HepG2 (cell line): ENCODE data around the gene MRPL43. TPM values are rescaled to one million over a fixed set of nuclear protein-coding genes. Genes with fewer than 3 reads are reported as not detected.

Experiments
- FOXK1 ChIP-seq: sonication (generic); formaldehyde crosslinking; IDR thresholded peaks from 2 replicates; pipeline ENCODE4 v1.4.0; 2020; ENCODE audit warnings: low read depth, missing genetic modification reagents, borderline replicate concordance
- FOXP1 ChIP-seq, 2 experiments: fragments of 450-650 bp in 1 of 2; IDR thresholded peaks; 2 replicates each; pipeline ENCODE4 v1.6.1; 2017 to 2018; ENCODE audit warnings: antibody characterized with exemption in 1 of 2
- HNF1A ChIP-seq, 2 experiments: sonication (generic) in 1 of 2; formaldehyde crosslinking in 1 of 2; IDR thresholded peaks; 2 replicates each; pipeline versions ENCODE4 v1.4.0 to v1.6.1; 2016 to 2020; ENCODE audit warnings: borderline replicate concordance in 1 of 2, low read depth in 1 of 2, mild to moderate bottlenecking in 1 of 2, missing genetic modification reagents in 1 of 2
- TBX3 ChIP-seq: fragments of 450-650 bp; IDR thresholded peaks from 2 replicates; pipeline ENCODE4 v1.6.1; 2017; ENCODE audit warnings: antibody characterized with exemption, mild to moderate bottlenecking, inconsistent platforms, borderline replicate concordance
- YEATS2 ChIP-seq: sonication (generic); formaldehyde crosslinking; IDR thresholded peaks from 2 replicates; pipeline ENCODE4 v1.4.0; 2020; ENCODE audit warnings: missing genetic modification reagents, borderline replicate concordance
- ZBTB37 ChIP-seq: sonication (generic); formaldehyde crosslinking; IDR thresholded peaks from 2 replicates; pipeline ENCODE4 v1.4.0; 2020; ENCODE audit warnings: mild to moderate bottlenecking, missing genetic modification reagents
- ZBTB42 ChIP-seq: sonication (generic); formaldehyde crosslinking; IDR thresholded peaks from 2 replicates; pipeline ENCODE4 v1.5.0; 2020; ENCODE audit warnings: mild to moderate bottlenecking, missing genetic modification reagents
- ZBTB8A ChIP-seq: sonication (generic); formaldehyde crosslinking; IDR thresholded peaks from 2 replicates; pipeline ENCODE4 v1.4.0; 2020; ENCODE audit warnings: mild to moderate bottlenecking, low read depth, missing genetic modification reagents, borderline replicate concordance
- ZKSCAN8 ChIP-seq: IDR thresholded peaks from 2 replicates; pipeline ENCODE4 v1.6.1; 2016; ENCODE audit warnings: borderline replicate concordance, missing genetic modification reagents, missing compliant biosample characterization
- ZNF121 ChIP-seq: sonication (generic); formaldehyde crosslinking; IDR thresholded peaks from 2 replicates; pipeline ENCODE4 v1.5.0; 2020; ENCODE audit warnings: mild to moderate bottlenecking, missing genetic modification reagents
- ZNF230 ChIP-seq: sonication (generic); formaldehyde crosslinking; IDR thresholded peaks from 2 replicates; pipeline ENCODE4 v1.4.0; 2020; ENCODE audit warnings: mild to moderate bottlenecking, missing genetic modification reagents
- ZNF883 ChIP-seq: sonication (generic); formaldehyde crosslinking; IDR thresholded peaks from 2 replicates; pipeline ENCODE4 v1.5.1; 2020; ENCODE audit warnings: mild to moderate bottlenecking, missing genetic modification reagents; ENCODE audit errors: not compliant biosample characterization
- polyA plus RNA-seq, 8 experiments: library from polyadenylated mRNA; depleted of rRNA in 3 of 8; stranded (reverse) in 7 of 8; unstranded in 1 of 8; fragments of >200 nt; fragmentation: Illumina TruSeq in 4 of 8; extraction: Trizol in 4 of 8; gene quantifications; 2 replicates each; pipeline versions ENCODE4 v1.2.1 to v1.2.3, GENCODE V29; 2011 to 2016; ENCODE audit warnings: low read depth in 4 of 8, missing spikeins in 1 of 8, mixed read lengths in 1 of 8; ENCODE audit not compliant: insufficient read depth in 1 of 8
- total RNA-seq, 5 experiments: library from RNA; depleted of rRNA; stranded (reverse); fragments of >200 nt; fragmentation: Illumina TruSeq; extraction: Trizol; gene quantifications; 2 replicates each; pipeline ENCODE4 v1.2.3, GENCODE V29; 2016; ENCODE audit warnings: low read depth in 1 of 5
- TF ChIP-seq, protein P1 (sequence below): sonication (generic); formaldehyde crosslinking; IDR thresholded peaks from 2 replicates; pipeline ENCODE4 v1.5.0; 2020; ENCODE audit warnings: missing genetic modification reagents
- TF ChIP-seq, protein P2 (sequence below): sonication (generic); formaldehyde crosslinking; IDR thresholded peaks from 2 replicates; pipeline ENCODE4 v1.4.0; 2020; ENCODE audit warnings: mild to moderate bottlenecking, low read depth, missing genetic modification reagents
- TF ChIP-seq, protein P3 (sequence below): sonication (generic); formaldehyde crosslinking; IDR thresholded peaks from 2 replicates; pipeline ENCODE4 v1.5.1; 2020; ENCODE audit warnings: missing genetic modification reagents, mild to moderate bottlenecking, borderline replicate concordance

The MRPL43 gene
- total and polyA plus RNA-seq, 2 of the 13 experiments (the other 11 are each of a cell fraction or from before 2014, with no cell fraction given), result 71.0 to 73.7 TPM

- TF ChIP-seq HNF1A (IDR thresholded peaks at IDR 0.05; ENCODE audit: low read depth) (no peak), HNF1A (CRISPR knock-in tag; IDR thresholded peaks at IDR 0.05; ENCODE audit: borderline replicate concordance) (no peak), ZNF230 (CRISPR knock-in tag) (no peak), ZKSCAN8 (CRISPR knock-in tag) (no peak), ZBTB37 (CRISPR knock-in tag) (no peak), FOXK1 (CRISPR knock-in tag) (0 out of 2 replicates have a peak, but pooled peaks have one; percentile 6), ZNF121 (no peak), TBX3 (no peak), FOXP1 (IDR thresholded peaks at IDR 0.05) (no peak), FOXP1 (CRISPR knock-in tag; IDR thresholded peaks at IDR 0.05) (no peak), YEATS2 (CRISPR knock-in tag) (no peak), ZBTB8A (no peak), ZNF883 (CRISPR knock-in tag) (no peak), ZBTB42 (CRISPR knock-in tag) (0 out of 2 replicates have a peak, but pooled peaks have one; percentile 25)
- TF ChIP-seq, protein P1, sequence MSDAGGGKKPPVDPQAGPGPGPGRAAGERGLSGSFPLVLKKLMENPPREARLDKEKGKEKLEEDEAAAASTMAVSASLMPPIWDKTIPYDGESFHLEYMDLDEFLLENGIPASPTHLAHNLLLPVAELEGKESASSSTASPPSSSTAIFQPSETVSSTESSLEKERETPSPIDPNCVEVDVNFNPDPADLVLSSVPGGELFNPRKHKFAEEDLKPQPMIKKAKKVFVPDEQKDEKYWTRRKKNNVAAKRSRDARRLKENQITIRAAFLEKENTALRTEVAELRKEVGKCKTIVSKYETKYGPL (CRISPR knock-in tag), result no peak
- TF ChIP-seq, protein P2, sequence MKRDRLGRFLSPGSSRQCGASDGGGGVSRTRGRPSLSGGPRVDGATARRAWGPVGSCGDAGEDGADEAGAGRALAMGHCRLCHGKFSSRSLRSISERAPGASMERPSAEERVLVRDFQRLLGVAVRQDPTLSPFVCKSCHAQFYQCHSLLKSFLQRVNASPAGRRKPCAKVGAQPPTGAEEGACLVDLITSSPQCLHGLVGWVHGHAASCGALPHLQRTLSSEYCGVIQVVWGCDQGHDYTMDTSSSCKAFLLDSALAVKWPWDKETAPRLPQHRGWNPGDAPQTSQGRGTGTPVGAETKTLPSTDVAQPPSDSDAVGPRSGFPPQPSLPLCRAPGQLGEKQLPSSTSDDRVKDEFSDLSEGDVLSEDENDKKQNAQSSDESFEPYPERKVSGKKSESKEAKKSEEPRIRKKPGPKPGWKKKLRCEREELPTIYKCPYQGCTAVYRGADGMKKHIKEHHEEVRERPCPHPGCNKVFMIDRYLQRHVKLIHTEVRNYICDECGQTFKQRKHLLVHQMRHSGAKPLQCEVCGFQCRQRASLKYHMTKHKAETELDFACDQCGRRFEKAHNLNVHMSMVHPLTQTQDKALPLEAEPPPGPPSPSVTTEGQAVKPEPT (CRISPR knock-in tag), result no peak
- TF ChIP-seq, protein P3, sequence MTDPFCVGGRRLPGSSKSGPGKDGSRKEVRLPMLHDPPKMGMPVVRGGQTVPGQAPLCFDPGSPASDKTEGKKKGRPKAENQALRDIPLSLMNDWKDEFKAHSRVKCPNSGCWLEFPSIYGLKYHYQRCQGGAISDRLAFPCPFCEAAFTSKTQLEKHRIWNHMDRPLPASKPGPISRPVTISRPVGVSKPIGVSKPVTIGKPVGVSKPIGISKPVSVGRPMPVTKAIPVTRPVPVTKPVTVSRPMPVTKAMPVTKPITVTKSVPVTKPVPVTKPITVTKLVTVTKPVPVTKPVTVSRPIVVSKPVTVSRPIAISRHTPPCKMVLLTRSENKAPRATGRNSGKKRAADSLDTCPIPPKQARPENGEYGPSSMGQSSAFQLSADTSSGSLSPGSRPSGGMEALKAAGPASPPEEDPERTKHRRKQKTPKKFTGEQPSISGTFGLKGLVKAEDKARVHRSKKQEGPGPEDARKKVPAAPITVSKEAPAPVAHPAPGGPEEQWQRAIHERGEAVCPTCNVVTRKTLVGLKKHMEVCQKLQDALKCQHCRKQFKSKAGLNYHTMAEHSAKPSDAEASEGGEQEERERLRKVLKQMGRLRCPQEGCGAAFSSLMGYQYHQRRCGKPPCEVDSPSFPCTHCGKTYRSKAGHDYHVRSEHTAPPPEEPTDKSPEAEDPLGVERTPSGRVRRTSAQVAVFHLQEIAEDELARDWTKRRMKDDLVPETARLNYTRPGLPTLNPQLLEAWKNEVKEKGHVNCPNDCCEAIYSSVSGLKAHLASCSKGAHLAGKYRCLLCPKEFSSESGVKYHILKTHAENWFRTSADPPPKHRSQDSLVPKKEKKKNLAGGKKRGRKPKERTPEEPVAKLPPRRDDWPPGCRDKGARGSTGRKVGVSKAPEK (CRISPR knock-in tag), result 0 out of 2 replicates have a peak, but pooled peaks have one; percentile 22
Observed at GRCh38 chr10:101018118-101018599, 30.9 kb upstream of the MRPL43 start (continued).
